Measurements from ENCODE around the gene MUC6. TPM values are rescaled to one million over a fixed set of nuclear protein-coding genes. Genes with fewer than 3 reads are reported as not detected.
A peak's percentile ranks its signal among the peaks of the same experiment; 100 is the strongest.

The MUC6 gene
- polyA plus RNA-seq, 4 donors = 0.66 to 38.7 (median 16.8) TPM

- DNase-seq (ENCODE audit: low read depth in 4 of 4, low spot score in 3 of 4) = no peak
These were observed 23.5 kb downstream of the MUC6 start for GRCh38 chr11:1012740-1013630.

DNA sequence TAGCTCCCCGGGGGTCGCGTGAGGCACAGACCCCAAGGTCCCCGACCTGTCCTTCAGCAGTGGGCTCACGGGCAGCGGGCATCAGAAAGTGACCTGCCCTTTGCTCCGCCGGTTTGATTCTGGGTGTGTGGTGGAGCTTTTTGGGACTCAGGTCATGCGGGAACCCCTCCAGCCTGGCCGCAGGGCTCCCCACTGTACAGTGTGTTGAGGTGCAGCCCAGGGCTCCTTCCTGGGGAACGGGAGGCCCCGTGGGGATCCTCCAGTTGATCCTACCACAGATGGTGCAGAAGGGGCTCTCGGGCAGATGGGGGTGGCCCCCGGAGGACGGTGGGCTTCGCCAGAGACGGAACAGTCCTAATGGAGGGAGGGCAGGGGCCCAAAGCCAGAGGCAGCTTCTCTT is 24.2 kb downstream of the MUC6 start:
- DNase-seq (ENCODE audit: low read depth in 4 of 4, low spot score in 3 of 4) = no peak

DNA sequence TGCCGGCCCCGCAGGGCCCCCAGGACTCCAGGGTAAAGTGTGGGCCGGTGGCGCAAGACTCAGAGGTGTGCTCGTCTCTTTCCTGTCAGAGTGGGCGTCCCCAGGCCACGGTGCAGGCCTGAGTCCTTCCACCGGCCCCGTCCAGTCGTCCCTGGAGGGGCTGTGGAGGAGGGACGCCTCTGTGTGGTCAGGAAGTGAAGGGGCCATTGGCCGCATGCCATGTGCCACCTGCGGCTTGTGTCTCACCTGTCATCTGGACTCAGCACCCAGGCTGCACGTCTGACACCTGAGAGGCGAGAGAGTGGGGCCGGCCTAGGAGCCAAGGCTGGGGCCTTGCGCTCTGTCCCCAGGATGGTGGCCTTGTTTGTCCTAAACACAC is 25.2 kb downstream of the MUC6 start:
- no peak for DNase-seq (ENCODE audit: low read depth in 4 of 4, low spot score in 3 of 4)

DNA sequence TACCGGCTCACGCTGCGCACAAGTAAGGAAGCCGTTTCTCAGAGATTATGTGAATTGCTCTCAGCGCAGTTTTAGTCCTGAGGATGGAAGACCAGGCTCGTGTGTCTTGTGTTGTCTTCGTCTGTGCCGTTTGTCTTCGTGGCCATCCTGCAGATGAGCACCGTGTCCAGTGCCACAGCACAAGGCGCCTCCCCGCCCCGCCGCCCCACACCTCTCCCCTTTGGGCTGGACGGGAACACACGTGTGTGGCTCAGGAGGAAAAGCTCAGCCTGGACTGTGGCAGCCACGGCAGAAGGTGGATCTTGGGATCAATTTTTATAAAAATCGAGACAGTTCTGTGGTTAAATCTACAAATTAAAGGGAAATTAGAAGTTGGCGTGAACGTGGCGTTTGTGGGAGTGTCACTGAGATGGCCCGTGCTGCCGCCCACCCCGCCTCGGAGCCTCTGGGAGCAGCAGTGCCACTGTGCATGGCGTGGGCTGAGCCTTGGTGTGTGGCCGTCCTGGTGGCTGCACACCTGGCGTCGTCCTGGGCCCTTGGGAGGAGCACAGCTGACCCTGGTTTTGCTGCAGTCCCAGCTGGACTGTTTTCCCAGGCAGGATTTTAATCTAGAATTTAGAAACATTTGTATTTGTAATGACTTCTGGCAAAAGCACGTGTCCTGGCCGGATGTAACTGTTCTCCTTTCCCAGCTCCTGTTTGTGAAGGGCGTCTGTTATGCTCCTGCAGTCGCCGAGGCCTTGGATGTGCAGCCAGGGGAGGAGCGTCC is 25.8 kb downstream of the MUC6 start:
- DNase-seq (ENCODE audit: low read depth in 4 of 4, low spot score in 3 of 4) = no peak

- DNase-seq (ENCODE audit: low read depth in 4 of 4, low spot score in 3 of 4) = no peak
These were observed 26.5 kb downstream of the MUC6 start for GRCh38 chr11:1009991-1010390.

DNA sequence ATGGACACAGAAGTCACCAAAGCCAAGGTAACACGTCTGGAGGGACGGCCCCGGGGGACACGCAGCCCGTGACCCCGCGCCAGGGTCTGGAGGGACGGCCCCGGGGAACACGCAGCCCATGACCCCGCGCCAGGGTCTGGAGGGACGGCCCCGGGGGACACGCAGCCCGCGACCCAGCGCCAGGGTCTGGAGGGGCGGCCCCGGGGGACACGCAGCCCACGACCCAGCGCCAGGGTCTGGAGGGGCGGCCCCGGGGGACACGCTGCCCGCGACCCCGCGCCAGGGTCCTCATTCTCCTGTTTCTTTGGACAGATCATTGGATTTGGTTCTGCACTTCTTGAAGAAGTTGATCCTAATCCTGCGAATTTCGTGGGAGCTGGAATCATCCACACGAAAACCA is 27.1 kb downstream of the MUC6 start:
- no peak for DNase-seq (ENCODE audit: low read depth in 4 of 4, low spot score in 3 of 4)

- no peak for DNase-seq (ENCODE audit: low read depth in 4 of 4, low spot score in 3 of 4)
These were observed 27.7 kb downstream of the MUC6 start for GRCh38 chr11:1008803-1009145.

- no peak for DNase-seq (ENCODE audit: low read depth in 4 of 4, low spot score in 3 of 4)
These were observed 28.3 kb downstream of the MUC6 start for GRCh38 chr11:1008001-1008802.

GRCh38 chr11:1007279-1007678 is 29.2 kb downstream of the MUC6 start:
- no peak for DNase-seq (ENCODE audit: low read depth in 4 of 4, low spot score in 3 of 4)

GRCh38 chr11:1006762-1007161 is 29.8 kb downstream of the MUC6 start:
- DNase-seq (ENCODE audit: low read depth in 4 of 4, low spot score in 3 of 4) = no peak

- no peak for DNase-seq (ENCODE audit: low read depth in 4 of 4, low spot score in 3 of 4)
These were observed 30.6 kb downstream of the MUC6 start for GRCh38 chr11:1005928-1006327.

DNA sequence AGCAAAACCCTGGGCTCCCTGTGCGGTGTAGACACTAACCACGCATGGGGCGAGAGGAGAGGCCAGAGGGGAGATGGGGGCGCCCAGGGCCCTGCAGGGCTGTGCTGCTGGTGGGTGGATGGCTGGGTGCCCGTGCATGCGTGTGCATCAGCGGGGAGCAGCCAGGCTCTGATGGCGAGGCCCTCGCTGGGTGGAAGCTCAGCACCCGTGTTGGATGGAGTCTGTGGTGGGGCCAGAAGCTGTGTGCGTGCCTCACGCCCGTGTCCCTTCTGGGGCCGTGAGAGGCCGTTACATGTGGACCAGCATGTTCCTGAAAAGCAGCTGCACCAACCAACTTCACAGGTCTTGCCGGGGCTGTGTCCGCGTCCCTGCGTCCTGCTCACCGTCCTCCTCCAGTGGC is 33.4 kb downstream of the MUC6 start:
- DNase-seq (ENCODE audit: low read depth in 4 of 4, low spot score in 3 of 4) = no peak

GRCh38 chr11:1002406-1002984 is 34.0 kb downstream of the MUC6 start:
- no peak for DNase-seq (ENCODE audit: low read depth in 4 of 4, low spot score in 3 of 4)

GRCh38 chr11:1001617-1002405 is 34.7 kb downstream of the MUC6 start:
- no peak for DNase-seq (ENCODE audit: low read depth in 4 of 4, low spot score in 3 of 4)

DNA sequence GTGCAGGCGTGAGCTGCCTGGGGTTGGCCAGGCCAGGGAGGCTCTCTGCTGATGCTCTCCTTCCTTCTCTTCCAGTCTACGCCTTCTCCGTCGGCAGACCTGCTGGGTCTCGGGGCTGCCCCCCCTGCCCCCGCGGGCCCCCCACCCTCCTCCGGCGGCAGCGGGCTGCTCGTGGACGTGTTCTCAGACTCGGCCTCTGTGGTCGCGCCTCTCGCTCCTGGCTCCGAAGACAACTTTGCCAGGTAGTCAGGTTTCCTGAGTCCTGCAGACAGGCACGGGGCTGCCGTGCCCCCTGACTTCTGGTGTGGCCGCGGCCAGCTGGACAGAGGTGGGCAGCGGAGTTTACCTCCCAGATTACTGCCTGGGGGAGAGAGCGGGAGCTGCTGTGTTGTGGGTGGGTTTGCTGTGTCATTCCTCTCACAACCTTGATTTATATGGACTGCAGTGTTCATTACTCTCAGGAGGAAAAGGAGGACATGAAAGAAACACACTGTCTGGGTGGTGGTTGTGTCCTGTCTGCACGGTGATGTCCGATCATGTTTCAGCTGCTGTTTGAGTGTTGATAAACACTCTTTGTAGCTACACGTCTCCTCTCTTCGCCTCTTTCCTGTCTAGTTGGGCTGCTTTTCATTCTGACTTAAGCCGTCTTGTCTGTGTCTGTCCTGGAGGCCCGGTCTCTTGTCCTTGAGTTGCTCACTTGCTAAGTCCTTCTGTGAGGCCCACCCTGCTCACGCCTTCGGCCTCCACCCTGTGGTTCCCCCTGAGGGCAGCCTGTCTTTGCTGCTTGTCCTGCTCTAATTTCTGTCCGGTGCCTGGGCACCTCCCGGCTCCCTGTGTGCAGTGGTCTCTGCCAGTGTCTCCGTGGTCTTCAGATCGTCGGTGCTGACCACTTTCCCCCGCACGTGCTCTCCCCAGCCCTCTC is 35.9 kb downstream of the MUC6 start:
- peak in 2 of 4 donors; percentile 33 to 73 for DNase-seq (ENCODE audit: low read depth in 4 of 4, low spot score in 3 of 4)

DNA sequence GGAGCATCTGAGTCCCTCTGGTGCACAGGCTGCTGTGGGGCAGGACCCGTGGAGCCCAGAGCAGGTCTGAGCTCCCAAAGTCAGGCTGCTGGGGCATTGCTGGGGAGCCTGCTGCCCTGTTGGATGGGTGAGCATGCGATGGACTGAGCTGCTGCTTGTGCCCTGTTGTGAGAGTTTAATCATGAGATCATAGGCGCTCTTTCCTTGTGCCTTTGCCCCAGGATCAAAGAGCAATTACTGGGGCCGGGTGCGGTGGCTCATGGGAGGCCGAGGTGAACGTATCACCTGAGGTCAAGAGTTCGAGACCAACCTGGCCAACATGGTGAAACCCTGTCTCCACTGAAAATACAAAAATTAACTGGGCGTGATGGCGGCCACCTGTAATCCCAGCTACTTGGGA is 37.5 kb downstream of the MUC6 start:
- DNase-seq (ENCODE audit: low read depth in 4 of 4, low spot score in 3 of 4) = no peak

DNA sequence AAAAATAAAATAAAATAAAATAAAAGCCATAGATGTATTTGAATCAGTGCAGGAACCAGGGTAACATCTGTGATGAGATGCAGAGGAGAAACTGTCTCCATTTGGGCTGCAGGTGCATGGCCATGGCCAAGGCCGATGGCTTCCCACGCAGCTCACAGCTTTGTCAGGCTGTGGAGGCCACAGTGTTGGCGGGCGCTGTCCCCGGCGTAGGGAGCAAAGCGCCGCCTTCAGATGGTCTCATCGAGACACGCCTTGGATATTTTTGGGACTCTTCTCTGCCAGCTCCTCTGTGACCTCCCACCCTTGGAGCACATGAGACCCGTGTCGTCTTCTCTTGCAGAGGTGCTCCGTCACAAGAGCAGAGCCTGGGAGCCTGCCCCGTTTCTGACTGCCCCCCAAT is 38.6 kb downstream of the MUC6 start:
- DNase-seq (ENCODE audit: low read depth in 4 of 4, low spot score in 3 of 4) = no peak

DNA sequence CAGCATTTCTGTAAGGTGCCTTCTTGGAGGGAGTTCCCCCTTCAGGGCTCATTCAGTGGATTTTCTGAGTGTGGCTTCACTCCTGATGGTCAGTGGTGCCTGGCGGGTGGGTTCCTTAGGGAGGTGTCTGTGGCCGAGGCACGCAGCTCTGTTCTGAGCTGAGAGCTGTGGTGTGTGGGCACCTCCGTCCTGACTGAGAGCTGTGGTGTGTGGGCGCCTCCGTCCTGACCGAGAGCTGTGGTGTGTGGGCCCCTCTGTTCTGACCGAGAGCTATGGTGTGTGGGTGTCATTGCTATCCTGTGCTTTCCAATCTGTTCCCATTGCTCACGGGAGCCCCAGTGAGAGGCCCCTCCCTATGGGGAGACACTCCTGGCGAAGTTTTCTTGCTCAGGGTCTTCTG is 39.8 kb downstream of the MUC6 start:
- DNase-seq (ENCODE audit: low read depth in 4 of 4, low spot score in 3 of 4) = no peak
